NCI-H510A treated with DMSO at 0.1 percent for 48 hours (cell line): Measurements from ENCODE around the gene DNASE1L1.
"Not testable (repeated sequence)": the region's sequence is repeated elsewhere in the genome, so short reads cannot be mapped to it uniquely, and the experiment has no call there.

Source experiments
- DNase-seq: peaks from one replicate; lab custom pipeline; 2025; lab: John Stamatoyannopoulos, UW

DNASE1L1 gene

GRCh38 chrX:154403858-154404257, 5.2 kb downstream of the DNASE1L1 start:
- DNase-seq, result no peak

GRCh38 chrX:154403192-154403591, 5.9 kb downstream of the DNASE1L1 start:
- no peak for DNase-seq

DNA sequence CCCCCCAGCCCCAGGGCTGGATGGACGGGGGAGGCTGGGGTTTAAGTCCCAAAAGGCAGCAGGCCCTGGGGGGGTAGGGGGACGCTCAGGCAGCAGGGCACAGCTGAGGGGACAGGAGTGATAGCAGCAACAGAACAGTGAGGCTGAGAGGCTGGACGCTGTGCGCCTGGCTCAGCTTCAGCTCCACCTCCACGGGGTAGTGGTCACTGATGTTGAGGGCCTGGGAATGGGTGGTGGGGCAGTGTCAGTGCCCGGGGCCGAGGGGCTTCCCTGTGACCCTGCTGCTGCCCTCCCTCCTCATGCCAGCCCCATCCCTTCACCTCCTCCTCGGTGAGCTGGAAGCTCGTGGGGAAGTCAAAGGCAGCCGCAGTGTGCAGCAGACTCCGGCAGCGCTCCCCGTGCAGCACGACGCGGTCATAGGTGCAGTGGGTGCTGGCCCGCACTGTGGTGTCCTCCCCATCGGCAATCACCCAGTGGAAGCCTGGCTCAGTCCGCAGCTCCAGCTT, 6.4 kb downstream of the DNASE1L1 start:
- no peak for DNase-seq

DNA sequence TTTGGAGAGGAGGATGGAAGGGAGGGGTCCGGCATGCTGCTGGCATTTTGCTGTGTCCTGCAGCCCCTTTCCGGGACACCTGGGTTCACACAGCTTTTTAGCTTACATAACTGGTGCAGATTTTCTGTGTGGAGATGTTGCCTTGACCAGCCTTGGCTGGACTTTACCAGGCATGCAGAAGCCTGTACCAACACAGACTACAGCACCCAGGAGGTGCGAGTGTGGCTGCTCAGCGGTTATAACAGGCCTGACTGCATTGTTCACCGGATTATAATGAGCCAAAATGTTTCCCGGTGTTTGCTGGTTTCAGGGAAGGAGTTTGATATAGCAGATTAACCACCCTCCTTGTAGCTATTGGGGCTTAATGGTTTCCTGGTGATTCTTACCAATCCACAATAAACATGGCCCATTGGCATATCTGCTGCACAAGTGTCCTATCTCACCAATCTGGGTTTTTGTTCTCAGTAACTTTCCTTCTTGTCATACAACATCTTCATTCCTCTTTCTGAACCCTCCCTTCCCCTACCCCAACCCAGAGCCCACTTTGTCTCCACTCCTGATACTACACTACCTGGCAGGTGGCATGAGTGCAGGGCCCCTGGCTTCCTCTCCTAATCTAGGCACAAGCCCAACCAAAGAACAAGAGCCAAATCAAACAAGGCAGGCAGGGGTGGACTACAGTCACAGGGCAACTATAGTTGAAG, 7.0 kb downstream of the DNASE1L1 start:
- no peak for DNase-seq

GRCh38 chrX:154401045-154401799, 7.8 kb downstream of the DNASE1L1 start:
- DNase-seq, result no peak

- DNase-seq, result not testable (repeated sequence)
These were observed 8.7 kb downstream of the DNASE1L1 start for GRCh38 chrX:154400369-154400817.

GRCh38 chrX:154399527-154400368, 9.3 kb downstream of the DNASE1L1 start:
- DNase-seq, result no peak

- DNase-seq, result peak; percentile 69
These were observed 10.2 kb downstream of the DNASE1L1 start for GRCh38 chrX:154398668-154399526.

DNA sequence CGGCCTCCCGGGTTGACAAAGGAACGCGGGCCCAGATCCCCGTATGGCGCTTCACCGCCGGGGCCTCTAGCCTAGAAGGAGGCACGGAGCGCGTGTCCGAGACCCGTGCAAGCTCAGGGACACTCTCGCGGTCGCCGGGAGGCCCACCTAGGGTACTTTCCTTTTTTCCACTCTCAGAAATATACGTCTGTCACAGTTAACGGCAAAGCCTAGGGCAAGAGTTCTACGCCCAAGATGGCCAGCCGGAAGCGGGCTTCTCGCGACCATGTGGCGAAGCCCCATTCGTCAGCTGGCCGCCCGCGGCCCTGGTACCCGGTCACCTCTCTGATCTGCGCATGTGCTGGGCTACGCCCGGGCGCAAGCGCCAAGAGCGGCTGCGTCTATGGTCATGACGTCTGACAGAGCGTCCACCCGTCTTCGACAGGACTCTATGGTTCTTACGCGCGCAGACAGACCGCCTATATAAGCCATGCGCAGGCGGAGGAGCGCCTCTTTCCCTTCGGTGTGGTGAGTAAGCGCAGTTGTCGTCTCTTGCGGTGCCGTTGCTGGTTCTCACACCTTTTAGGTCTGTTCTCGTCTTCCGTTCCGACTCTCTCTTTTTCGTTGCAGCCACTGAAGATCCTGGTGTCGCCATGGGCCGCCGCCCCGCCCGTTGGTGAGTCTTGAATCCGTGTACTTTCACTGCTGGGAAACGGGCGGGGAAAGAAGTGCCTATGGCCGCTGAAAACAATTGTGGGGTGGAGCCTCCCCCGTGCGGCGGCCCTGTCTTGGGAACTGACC, 11.0 kb downstream of the DNASE1L1 start, which contains the start of gene RPL10:
RPL10 (plus strand) TSS at position 490 of the 780 bp plus-strand sequence; CDS start at position 633, 143 bp downstream.
- DNase-seq, result peak; percentile 94

DNA sequence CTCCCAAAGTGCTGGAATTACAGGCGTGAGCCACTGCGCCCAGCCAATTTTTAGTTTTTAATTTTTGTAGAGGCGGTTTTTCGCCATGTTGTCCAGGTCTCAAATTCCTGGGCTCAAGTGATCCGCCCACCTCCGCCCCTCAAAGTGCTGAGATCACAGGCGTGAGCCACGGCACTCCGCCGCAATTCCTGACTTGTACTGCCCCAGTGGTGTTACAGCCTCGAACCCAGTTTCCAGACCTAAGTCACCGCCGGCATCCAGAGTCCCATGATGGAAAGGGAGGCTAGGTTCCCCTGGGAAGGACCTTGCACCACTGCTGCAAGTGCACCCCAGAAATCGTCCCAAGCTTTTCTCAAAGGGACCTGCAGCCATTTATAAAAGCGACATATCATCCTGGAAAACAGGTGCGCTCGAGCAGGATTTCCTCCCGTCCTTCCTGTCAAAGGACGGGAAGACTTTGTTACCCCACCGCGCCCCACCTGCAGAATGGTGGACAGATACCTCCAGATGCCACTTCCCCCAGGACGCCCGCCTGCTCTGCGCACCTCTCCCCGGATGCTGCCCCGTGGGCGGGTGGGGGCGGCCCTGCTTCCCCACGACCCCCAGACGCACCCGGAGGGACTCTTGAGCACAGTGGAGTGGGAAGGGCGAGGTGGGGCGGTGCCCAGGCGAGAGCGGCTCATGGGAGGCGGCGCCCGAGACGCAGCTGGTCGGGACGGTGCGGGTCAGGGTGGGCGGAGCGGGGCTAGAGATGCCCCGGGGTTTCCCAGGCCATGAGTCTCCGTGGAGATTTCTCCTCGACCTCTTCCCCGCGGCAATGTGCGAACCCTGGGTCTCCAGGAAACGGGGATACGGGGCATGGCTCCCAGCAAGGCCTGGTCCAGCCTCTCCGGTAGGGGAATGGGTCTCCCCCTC, 11.8 kb downstream of the DNASE1L1 start:
- DNase-seq, result peak; percentile 64

DNA sequence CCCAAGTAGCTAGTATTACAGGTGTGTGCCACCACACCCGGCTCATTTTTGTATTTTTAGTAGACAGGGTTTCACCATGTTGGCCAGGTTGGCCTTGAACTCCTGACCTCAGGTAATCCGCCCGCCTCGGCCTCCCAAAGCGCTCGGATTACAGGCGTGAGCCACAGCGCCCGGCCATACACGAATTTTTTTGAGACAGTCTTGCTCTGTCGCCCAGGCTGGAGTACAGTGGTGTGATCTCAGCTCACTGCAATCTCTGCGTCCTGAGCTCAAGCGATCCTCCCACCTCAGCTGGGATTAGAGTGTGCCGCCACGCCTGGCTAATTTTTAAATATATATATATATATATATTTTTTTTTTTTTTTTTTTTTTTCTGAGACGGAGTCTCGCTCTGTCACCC, 12.7 kb downstream of the DNASE1L1 start:
- not testable (repeated sequence) for DNase-seq

DNA sequence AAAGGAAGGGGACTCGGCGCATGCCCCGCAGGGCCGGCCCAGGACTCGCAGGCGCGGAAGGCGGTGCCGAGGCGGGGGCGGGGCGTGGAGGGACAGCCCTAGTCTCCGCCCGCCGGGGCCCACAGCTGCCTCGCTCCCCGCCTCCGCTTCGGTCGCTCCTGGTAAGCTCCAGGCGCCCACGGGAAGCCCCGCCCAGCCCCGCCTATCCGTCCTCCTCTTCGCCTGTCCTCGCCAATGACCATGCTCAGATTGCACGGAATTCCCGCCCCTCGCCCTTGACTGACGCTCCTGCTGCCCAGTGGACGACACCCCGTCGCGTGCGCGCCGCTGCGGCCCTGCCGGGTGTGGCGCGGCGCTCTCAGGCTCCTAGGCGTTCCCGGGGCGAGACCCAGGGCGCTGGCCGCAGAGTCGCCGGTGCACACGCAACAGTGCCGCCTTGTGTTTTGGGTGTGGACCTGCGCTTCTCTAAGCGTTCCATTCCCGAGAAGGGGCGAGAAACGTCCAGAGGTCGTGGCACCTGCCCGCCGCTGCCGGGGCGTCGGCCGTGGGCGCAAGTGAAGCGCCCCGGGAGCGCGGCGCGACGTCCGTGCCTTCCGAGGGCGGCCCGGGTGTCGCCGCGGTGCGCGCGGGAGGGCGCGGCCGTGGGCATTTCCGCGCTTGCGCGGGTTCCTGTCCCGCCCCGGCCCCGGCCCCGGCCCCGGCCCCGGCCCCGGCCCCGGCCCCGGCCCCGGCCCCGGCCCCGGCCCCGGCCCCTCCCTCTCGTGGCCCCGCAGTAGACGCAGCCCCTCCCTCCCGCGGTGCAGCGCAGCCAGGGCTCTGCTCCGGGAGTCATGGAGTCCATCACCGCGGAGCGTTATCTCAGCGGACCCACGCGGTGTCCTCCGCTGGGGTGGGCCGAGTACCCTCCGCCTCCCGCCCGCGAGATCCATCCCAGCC, 19.0 kb downstream of the DNASE1L1 start:
- DNase-seq, result not testable (repeated sequence)

- not testable (repeated sequence) for DNase-seq
These were observed 20.4 kb downstream of the DNASE1L1 start for GRCh38 chrX:154388649-154389048.

GRCh38 chrX:154388094-154388493, 21.0 kb downstream of the DNASE1L1 start:
- DNase-seq, result not testable (repeated sequence)

- DNase-seq, result no peak
These were observed 24.7 kb downstream of the DNASE1L1 start for GRCh38 chrX:154384284-154384892.

GRCh38 chrX:154383359-154384283, 25.4 kb downstream of the DNASE1L1 start:
- no peak for DNase-seq
